Measurements from ENCODE around the gene XYLB. TPM values are rescaled to one million over a fixed set of nuclear protein-coding genes. Genes with fewer than 3 reads are reported as not detected.
"Not testable (repeated sequence)": the region's sequence is repeated elsewhere in the genome, so short reads cannot be mapped to it uniquely, and the experiment has no call there.

The XYLB gene
- total RNA-seq: 0.91 TPM
- long read RNA-seq, partial matches to known transcripts: 0 of 1 reads
- long read RNA-seq, other reads (novel, unspliced or antisense): 0 of 1 reads

- Histone ChIP-seq H3K4me3 (peak within 1 kb of the TSS; percentile 93), H3K4me1 (peaks cover 18% of the 10 kb centered on the region), H3K27ac (replicated peaks) (peak within 1 kb of the TSS; percentile 68), H3K36me3 (no peaks in the 10 kb centered on the region), H3K27me3 (ENCODE audit: low read depth) (no peaks in the 10 kb centered on the region), H3K9me3 (replicated peaks) (peaks cover 4% of the 10 kb centered on the region)
- DNase-seq: peak; percentile 87
- intact Hi-C loops (cut with micrococcal nuclease): loop anchor here (5.0 kb wide), 1 partner anchor 136 kb away; no protein-coding TSS in a partner anchor
- TF ChIP-seq CTCF (IDR thresholded peaks at IDR 0.05; ENCODE audit: borderline replicate concordance): peak; percentile 92
Observed at GRCh38 chr3:38346587-38347410, at the start of gene XYLB. Gene XYLB, plus strand, starts transcription at chr3:38346785. Its CDS starts 84 bp downstream, at chr3:38346869.

GRCh38 chr3:38297053-38297452 lies 49.5 kb upstream of the XYLB start:
- intact Hi-C loops (cut with micrococcal nuclease); DNase-seq; H3K9me3 ChIP-seq (replicated peaks); H3K27ac ChIP-seq (replicated peaks); H3K36me3 ChIP-seq; H3K27me3 ChIP-seq (ENCODE audit: low read depth); H3K4me1 ChIP-seq; H3K4me3 ChIP-seq: not testable (repeated sequence)

GRCh38 chr3:38297537-38297936 lies 49.0 kb upstream of the XYLB start:
- Histone ChIP-seq H3K27me3 (ENCODE audit: low read depth) (no peaks in the 10 kb centered on the region), H3K4me1 (no peaks in the 10 kb centered on the region), H3K36me3 (no peaks in the 10 kb centered on the region), H3K27ac (replicated peaks) (no peak overlapping the region), H3K9me3 (replicated peaks) (peaks cover 4% of the 10 kb centered on the region), H3K4me3 (no peak overlapping the region)
- intact Hi-C loops (cut with micrococcal nuclease): no loop called here
- no peak for DNase-seq
- TF ChIP-seq CTCF (IDR thresholded peaks at IDR 0.05; ENCODE audit: borderline replicate concordance): no peak

GRCh38 chr3:38297947-38298711 lies 48.5 kb upstream of the XYLB start:
- Histone ChIP-seq H3K4me3 (no peak overlapping the region), H3K36me3 (no peaks in the 10 kb centered on the region), H3K27ac (replicated peaks) (no peak overlapping the region), H3K4me1 (no peaks in the 10 kb centered on the region), H3K27me3 (ENCODE audit: low read depth) (no peaks in the 10 kb centered on the region), H3K9me3 (replicated peaks) (peaks cover 4% of the 10 kb centered on the region)
- TF ChIP-seq CTCF (IDR thresholded peaks at IDR 0.05; ENCODE audit: borderline replicate concordance): no peak
- DNase-seq: no peak
- intact Hi-C loops (cut with micrococcal nuclease): no loop called here

- H3K4me1 ChIP-seq: no peaks in the 10 kb centered on the region
- intact Hi-C loops (cut with micrococcal nuclease): no loop called here
- H3K36me3 ChIP-seq: no peaks in the 10 kb centered on the region
- peaks cover 3% of the 10 kb centered on the region for H3K27me3 ChIP-seq (ENCODE audit: low read depth)
- TF ChIP-seq CTCF (IDR thresholded peaks at IDR 0.05; ENCODE audit: borderline replicate concordance): no peak
- H3K9me3 ChIP-seq (replicated peaks): no peaks in the 10 kb centered on the region
- H3K4me3 ChIP-seq: no peak overlapping the region
- DNase-seq: no peak
- H3K27ac ChIP-seq (replicated peaks): no peak overlapping the region
Observed at GRCh38 chr3:38306941-38307340, 39.6 kb upstream of the XYLB start.

Data from left ventricle myocardium inferior (tissue), 1 donor.